Type B pancreatic cell (in vitro differentiated cells): ENCODE results near the gene SCYGR8. TPM values are rescaled to one million over a fixed set of nuclear protein-coding genes. Genes with fewer than 3 reads are reported as not detected.

Experiments used
- DNase-seq: peaks from one replicate; pipeline ENCODE4 v3.0.0; 2021; ENCODE audit warnings: mixed read lengths; ENCODE audit not compliant: unreplicated experiment; ENCODE audit errors: extremely low spot score
- H3K27ac Mint-ChIP-seq: 2 replicates; pipeline ENCODE4 v1.8.0; 2021; ENCODE audit warnings: mild to moderate bottlenecking, mixed read lengths
- H3K27me3 Mint-ChIP-seq: 2 replicates; pipeline ENCODE4 v1.8.0; 2021; ENCODE audit warnings: mixed read lengths
- H3K36me3 Mint-ChIP-seq: 2 replicates; pipeline ENCODE4 v1.8.0; 2021; ENCODE audit warnings: mixed read lengths
- H3K4me1 Mint-ChIP-seq: one replicate; pipeline ENCODE4 v1.8.0; 2021; ENCODE audit warnings: mixed read lengths; ENCODE audit not compliant: unreplicated experiment
- H3K4me3 Mint-ChIP-seq: 2 replicates; pipeline ENCODE4 v1.8.0; 2021; ENCODE audit warnings: mild to moderate bottlenecking, mixed read lengths
- H3K9me3 Mint-ChIP-seq: 2 replicates; pipeline ENCODE4 v1.8.0; 2021; ENCODE audit warnings: mixed read lengths
- total RNA-seq: library from RNA; stranded (reverse); gene quantifications from 2 replicates; pipeline ENCODE4 v1.2.1, GENCODE V29; 2021; ENCODE audit warnings: low replicate concordance
- TF ChIP-seq, protein P1 (sequence below): fragments of 200-600 bp; sonication (generic); conservative IDR thresholded peaks from 2 replicates; pipeline ENCODE4 v1.5.0; 2021; ENCODE audit warnings: antibody characterized with exemption, mild to moderate bottlenecking

SCYGR8 gene
- total RNA-seq, 1 donor from 2014 or later: not detected

DNA sequence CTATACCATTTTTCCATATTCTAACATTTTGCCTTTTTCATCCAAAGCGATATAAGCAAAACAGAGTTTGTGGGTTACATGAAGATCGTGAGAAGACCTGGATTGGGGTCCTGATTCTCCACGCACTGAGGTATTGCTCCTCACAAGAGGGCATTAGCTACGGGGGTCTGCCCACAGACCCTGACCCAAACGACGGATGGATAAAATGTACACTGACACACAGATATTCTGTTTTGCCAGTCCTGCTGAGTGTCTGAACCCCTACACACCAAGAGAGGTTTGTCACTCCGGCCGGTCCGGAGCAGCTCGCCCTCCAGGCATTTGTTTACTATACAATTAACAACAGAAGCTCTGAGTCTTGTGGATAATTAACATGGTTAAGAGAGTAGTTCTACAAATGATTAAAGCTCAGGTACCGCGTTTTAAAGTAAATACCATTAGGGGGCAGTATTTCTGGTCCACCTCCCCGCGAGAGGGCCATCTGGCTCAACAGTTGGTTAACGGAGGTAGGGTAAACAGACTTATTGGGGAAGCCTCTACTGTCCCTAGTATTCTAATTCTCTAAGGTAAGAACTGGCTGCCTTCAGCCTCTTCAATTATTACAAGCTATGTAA, 28.4 kb downstream of the SCYGR8 start:
- Mint-ChIP-seq H3K27ac (no peak overlapping the region), H3K4me1 (no peaks in the 10 kb centered on the region), H3K36me3 (no peaks in the 10 kb centered on the region), H3K27me3 (no peaks in the 10 kb centered on the region), H3K9me3 (no peaks in the 10 kb centered on the region), H3K4me3 (no peak overlapping the region)
- DNase-seq: no peak
- TF ChIP-seq, protein P1, sequence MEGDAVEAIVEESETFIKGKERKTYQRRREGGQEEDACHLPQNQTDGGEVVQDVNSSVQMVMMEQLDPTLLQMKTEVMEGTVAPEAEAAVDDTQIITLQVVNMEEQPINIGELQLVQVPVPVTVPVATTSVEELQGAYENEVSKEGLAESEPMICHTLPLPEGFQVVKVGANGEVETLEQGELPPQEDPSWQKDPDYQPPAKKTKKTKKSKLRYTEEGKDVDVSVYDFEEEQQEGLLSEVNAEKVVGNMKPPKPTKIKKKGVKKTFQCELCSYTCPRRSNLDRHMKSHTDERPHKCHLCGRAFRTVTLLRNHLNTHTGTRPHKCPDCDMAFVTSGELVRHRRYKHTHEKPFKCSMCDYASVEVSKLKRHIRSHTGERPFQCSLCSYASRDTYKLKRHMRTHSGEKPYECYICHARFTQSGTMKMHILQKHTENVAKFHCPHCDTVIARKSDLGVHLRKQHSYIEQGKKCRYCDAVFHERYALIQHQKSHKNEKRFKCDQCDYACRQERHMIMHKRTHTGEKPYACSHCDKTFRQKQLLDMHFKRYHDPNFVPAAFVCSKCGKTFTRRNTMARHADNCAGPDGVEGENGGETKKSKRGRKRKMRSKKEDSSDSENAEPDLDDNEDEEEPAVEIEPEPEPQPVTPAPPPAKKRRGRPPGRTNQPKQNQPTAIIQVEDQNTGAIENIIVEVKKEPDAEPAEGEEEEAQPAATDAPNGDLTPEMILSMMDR: peak; percentile 35

DNA sequence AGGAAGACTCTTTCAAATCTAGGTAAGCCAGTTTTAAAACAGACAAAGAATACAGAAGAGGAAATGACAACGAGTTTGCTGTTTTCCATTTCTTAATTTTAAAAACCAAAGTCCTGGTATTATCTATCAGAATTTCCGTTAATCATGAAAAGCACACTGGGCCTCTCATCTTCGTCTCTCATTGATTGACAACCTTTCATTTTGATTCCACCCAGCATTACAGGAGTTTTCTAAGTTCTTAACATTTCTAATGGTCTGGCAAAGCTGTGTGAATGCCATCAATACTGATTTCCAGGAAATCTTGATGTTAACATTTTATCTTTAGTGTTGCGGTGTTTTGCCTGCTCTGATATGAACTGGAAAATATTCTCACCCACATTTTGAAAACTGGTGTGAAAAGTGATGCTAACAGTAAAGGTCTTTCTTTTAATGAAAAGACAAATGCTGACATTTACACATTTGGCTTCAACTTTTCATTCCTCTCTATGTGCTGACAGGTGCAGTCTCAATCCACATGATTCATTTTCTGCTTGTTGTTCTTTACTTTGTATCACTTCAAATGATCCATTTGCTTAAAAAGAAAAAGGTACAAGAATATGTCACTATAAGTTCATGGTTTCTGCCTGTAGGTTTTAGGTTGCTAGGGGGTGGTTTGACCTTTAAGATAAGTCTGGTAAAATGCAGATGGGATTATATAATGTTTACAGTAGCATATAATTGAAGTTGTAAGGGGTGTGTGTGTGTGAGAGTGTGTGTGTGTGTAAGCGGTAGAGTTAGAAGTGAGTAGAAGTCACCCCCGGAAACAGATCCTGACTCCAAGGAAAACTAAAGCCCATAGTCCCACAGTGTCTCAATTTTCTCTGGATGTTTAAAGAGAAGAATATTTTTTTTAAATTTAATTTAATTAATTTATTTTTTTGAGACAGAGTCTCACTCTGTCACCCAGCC, 29.5 kb downstream of the SCYGR8 start:
- Mint-ChIP-seq H3K4me3 (no peak overlapping the region), H3K27ac (no peak overlapping the region), H3K4me1 (no peaks in the 10 kb centered on the region), H3K36me3 (no peaks in the 10 kb centered on the region), H3K27me3 (no peaks in the 10 kb centered on the region), H3K9me3 (no peaks in the 10 kb centered on the region)
- TF ChIP-seq, protein P1: no peak
- DNase-seq: no peak

DNA sequence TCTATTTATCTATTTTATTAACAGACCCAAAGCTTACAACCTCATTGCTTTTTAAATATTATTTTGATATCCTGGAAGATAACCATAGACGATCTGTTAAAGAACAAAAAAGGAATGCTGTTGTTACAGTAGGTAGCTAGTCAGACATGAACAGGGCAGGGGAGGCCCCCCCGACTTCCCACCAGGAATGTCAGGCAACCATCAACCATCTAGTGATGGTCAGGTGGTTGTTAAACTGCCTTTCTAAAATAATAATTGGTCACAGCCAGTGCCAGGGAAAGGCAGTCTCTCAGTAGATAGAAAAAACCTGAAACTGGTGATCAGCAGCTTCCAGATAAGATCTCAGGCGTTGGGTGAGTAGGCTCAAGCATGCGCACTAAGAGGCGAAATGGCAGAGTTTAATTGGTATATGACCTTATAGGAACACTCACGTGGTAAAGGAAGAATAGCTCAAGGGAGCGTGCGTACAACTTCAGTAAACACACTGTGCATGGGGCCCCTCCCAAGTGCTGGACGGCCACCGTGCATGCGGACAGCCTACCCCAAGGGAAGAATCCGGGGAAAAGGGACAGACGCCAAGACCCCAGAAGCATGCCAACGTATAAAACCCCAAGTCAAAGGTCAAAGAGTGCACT, 35.4 kb downstream of the SCYGR8 start:
- Mint-ChIP-seq H3K27ac (no peak overlapping the region), H3K4me1 (no peaks in the 10 kb centered on the region), H3K9me3 (no peaks in the 10 kb centered on the region), H3K27me3 (no peaks in the 10 kb centered on the region), H3K4me3 (no peak overlapping the region), H3K36me3 (no peaks in the 10 kb centered on the region)
- TF ChIP-seq, protein P1: no peak
- DNase-seq: no peak

DNA sequence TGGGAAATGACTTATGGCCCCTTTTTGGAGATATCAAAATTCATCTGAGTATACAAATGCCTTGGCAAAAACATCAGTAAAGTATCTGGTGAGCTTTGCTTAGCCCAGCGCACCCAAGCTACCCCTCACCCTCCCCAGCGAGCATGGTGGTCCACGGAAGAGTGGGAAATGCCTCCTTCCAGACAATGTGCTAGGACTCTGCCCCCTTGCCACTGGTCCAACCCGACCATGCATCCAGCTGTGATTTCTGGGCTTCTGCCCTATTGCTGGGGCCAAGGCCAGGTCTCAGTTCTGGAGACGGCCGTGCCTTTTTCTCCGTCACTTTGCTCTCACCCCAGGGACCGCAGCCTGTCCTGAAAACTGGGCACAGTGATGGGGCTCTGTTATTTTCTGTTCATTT, 36.1 kb downstream of the SCYGR8 start:
- Mint-ChIP-seq H3K9me3 (no peaks in the 10 kb centered on the region), H3K27me3 (no peaks in the 10 kb centered on the region), H3K4me1 (no peaks in the 10 kb centered on the region), H3K4me3 (no peak overlapping the region), H3K36me3 (no peaks in the 10 kb centered on the region), H3K27ac (no peak overlapping the region)
- DNase-seq: no peak
- TF ChIP-seq, protein P1: no peak

DNA sequence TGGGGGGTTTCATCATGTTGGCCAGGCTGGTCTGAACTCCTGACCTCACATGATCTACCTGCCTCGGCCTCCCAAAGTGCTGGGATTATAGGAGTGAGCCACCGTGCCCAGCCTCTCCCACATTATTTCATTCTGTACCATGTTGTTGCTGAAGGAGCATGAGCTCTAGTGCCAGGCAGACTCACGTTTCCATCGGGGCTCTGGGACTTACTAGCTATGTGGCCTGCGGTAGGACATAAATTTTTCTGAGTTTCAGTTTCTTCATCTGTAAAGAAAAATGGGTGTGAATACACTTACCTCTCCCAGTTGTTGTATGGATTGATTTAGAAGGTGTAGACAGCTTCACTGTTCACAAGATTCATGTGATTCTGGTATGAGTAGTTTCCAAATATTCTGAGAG, 37.1 kb downstream of the SCYGR8 start:
- Mint-ChIP-seq H3K36me3 (no peaks in the 10 kb centered on the region), H3K4me1 (no peaks in the 10 kb centered on the region), H3K27me3 (no peaks in the 10 kb centered on the region), H3K4me3 (no peak overlapping the region), H3K27ac (no peak overlapping the region), H3K9me3 (no peaks in the 10 kb centered on the region)
- TF ChIP-seq, protein P1: no peak
- DNase-seq: no peak
